Left ventricle myocardium inferior (tissue), 1 donor: ENCODE results near the gene NUDT14. TPM values are rescaled to one million over a fixed set of nuclear protein-coding genes. Genes with fewer than 3 reads are reported as not detected.

Experiments
- DNase-seq: peaks from one replicate; pipeline ENCODE4 v3.0.0-alpha.2; 2020
- H3K27ac ChIP-seq: fragments of 200-600 bp; replicated peaks from 2 replicates; pipeline ENCODE4 v1.8.0; 2021
- H3K27me3 ChIP-seq: fragments of 200-600 bp; 2 replicates; pipeline ENCODE4 v1.8.0; 2021; ENCODE audit warnings: low read depth
- H3K36me3 ChIP-seq: fragments of 200-600 bp; 2 replicates; pipeline ENCODE4 v1.8.0; 2021
- H3K4me1 ChIP-seq: fragments of 200-600 bp; 2 replicates; pipeline ENCODE4 v1.8.0; 2021
- H3K4me3 ChIP-seq: fragments of 200-600 bp; 2 replicates; pipeline ENCODE4 v1.8.0; 2021; ENCODE audit warnings: mild to moderate bottlenecking, moderate library complexity
- H3K9me3 ChIP-seq: fragments of 200-600 bp; replicated peaks from 2 replicates; pipeline ENCODE4 v1.8.0; 2021
- intact Hi-C: fragments of 100-400 bp; cut with micrococcal nuclease; formaldehyde crosslinking; loops from one replicate; pipeline ENCODE4 v1.11.0; 2022
- total RNA-seq: library from RNA; stranded (reverse); fragmentation: NEBNext Ultra II Directional; extraction: Animal tissue kit (Norgen Biotek cat#: 25700); gene quantifications from one replicate; pipeline ENCODE4 v1.2.1, GENCODE V29; 2021
- TF ChIP-seq, protein P1 (sequence below): fragments of 200-600 bp; IDR thresholded peaks from 2 replicates; pipeline ENCODE4 v1.8.0; 2021; ENCODE audit warnings: antibody characterized with exemption, mild to moderate bottlenecking, borderline replicate concordance
- donor health status: DM: no; HTN: yes; CAD: no; lungs with severe emphysema.

The NUDT14 gene
- total RNA-seq, 1 donor from 2014 or later = 22.9 TPM

DNA sequence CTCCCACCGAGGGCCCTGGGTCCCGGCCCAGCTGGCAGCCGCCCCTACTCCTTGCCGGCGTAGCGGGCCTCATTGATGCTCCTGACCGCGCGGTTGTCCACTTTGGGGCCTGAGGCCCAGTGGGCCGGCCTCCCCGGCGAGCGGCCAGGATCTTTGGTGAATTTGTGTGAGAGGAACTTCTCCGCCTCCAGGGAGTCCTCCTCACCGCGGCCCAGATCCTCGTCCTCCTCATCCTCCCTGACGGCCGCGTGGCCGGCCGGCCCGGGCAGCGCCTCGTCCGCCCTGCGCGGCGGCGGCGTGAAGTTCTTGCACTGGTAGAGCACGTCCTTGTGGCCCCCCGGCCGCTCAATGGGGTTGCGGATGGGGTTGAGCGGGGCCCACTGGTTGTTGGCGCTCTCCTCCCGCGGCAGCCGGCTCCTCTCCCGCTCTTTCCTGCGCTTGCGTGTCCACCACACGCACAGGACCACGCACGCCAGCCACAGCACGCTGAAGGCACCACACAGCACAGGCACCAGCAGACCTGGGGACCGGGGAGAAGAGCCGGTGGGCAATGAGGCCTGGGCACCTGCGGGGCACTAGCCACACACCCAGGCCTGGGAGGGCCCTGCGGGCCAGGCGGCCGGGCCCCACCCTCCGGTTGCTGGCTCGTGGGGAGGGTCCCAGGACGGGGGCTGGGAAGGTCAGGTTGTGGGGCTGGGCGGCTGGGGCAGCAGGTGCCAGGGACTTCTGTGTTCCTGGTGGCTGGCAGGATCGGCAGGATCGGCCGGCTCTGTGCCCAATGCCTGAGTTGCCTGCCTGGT is 38.3 kb downstream of the NUDT14 start:
- no peak overlapping the region for H3K4me3 ChIP-seq
- H3K9me3 ChIP-seq = peaks cover 26% of the 10 kb centered on the region
- H3K27me3 ChIP-seq = no peaks in the 10 kb centered on the region
- H3K4me1 ChIP-seq = no peaks in the 10 kb centered on the region
- H3K27ac ChIP-seq = no peak overlapping the region
- intact Hi-C loops = no loop called here
- TF ChIP-seq, protein P1, sequence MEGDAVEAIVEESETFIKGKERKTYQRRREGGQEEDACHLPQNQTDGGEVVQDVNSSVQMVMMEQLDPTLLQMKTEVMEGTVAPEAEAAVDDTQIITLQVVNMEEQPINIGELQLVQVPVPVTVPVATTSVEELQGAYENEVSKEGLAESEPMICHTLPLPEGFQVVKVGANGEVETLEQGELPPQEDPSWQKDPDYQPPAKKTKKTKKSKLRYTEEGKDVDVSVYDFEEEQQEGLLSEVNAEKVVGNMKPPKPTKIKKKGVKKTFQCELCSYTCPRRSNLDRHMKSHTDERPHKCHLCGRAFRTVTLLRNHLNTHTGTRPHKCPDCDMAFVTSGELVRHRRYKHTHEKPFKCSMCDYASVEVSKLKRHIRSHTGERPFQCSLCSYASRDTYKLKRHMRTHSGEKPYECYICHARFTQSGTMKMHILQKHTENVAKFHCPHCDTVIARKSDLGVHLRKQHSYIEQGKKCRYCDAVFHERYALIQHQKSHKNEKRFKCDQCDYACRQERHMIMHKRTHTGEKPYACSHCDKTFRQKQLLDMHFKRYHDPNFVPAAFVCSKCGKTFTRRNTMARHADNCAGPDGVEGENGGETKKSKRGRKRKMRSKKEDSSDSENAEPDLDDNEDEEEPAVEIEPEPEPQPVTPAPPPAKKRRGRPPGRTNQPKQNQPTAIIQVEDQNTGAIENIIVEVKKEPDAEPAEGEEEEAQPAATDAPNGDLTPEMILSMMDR = no peak
- H3K36me3 ChIP-seq = peaks cover 71% of the 10 kb centered on the region
- DNase-seq = no peak

DNA sequence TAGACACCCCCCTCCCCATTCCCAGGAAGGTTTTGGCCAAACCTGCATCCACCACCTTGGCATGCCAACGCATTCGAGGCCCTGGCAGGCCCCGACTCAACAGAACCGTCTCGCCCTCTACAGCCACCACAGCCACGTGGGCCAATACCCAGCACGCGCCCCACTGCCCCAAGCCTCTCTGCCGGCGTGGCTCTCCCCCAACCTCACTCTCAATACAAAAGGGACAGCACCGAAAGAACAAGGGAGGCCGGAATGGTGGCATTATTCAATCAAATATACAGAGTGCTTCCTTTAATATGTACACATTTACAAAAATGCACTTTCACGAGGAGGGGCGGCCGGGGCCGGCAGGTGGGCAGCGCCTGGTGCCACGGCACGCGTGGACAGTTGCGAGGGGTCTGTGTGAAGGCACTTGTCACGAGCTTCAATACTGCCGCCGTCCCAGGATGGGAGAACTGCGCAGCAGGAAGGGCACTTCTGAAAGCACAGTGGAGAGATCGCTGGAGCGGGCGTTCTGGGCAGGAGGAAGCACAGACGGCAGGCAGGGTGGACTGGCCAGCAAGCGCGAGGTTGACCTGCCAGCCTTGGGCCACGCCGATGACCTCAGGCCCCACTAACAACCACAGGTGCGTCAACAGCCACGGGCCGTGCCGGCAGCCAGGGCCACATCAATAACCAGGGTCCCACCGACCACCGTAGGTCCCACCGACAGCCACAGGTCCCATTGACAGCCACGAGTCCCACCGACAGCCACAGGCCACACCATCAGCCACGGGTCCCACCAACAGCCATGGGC is 39.4 kb downstream of the NUDT14 start:
- Histone ChIP-seq H3K36me3 (peaks cover 59% of the 10 kb centered on the region), H3K4me3 (no peak overlapping the region), H3K27me3 (no peaks in the 10 kb centered on the region), H3K27ac (no peak overlapping the region), H3K9me3 (peaks cover 26% of the 10 kb centered on the region), H3K4me1 (no peaks in the 10 kb centered on the region)
- DNase-seq = no peak
- TF ChIP-seq, protein P1 = no peak
- intact Hi-C loops = no loop called here

DNA sequence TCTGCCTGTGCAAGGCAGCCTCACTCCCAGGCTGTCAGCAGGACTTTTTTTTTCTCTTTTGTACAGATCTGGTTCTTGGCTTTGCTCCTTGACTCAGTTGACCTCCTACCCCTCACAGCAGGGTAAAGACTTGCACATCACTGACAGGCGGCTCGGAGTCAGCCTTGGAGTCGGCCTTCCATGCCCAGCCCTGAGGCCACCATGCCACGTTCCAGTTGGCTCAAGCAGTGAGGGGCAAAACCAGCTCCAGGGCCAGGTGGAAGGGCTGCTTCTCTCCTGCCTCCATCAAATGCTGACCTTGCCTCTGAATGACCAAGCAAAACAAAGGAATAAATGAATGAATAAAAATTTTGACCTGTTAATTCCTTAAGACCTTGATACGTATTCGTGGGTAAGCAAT is 40.1 kb downstream of the NUDT14 start:
- Histone ChIP-seq H3K36me3 (peaks cover 53% of the 10 kb centered on the region), H3K4me3 (no peak overlapping the region), H3K27ac (no peak overlapping the region), H3K27me3 (no peaks in the 10 kb centered on the region), H3K9me3 (peaks cover 26% of the 10 kb centered on the region), H3K4me1 (no peaks in the 10 kb centered on the region)
- no peak for DNase-seq
- TF ChIP-seq, protein P1 = no peak
- intact Hi-C loops = no loop called here

DNA sequence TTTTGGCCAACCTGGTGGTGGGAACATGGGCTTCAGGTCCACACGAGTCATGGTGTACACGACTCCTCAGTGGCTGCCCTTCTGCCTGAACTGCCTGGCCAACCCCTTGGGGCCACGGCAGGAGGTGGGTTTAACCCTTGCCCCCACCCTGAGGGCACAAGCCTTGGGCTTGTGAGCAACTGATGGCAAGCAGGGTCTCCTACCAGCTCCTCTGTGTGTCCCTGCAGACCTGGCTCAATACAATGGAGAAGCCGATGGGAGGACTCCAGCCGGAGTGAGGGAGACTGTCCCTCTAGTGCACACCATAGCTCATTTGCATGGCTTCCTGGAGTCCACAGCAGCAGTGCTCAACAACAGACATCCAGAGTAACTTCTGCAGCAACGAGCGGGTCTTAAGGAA is 40.5 kb downstream of the NUDT14 start:
- H3K36me3 ChIP-seq = peaks cover 48% of the 10 kb centered on the region
- H3K27me3 ChIP-seq = no peaks in the 10 kb centered on the region
- DNase-seq = no peak
- H3K27ac ChIP-seq = no peak overlapping the region
- TF ChIP-seq, protein P1 = no peak
- intact Hi-C loops = no loop called here
- no peak overlapping the region for H3K4me3 ChIP-seq
- H3K9me3 ChIP-seq = peaks cover 26% of the 10 kb centered on the region
- H3K4me1 ChIP-seq = no peaks in the 10 kb centered on the region

DNA sequence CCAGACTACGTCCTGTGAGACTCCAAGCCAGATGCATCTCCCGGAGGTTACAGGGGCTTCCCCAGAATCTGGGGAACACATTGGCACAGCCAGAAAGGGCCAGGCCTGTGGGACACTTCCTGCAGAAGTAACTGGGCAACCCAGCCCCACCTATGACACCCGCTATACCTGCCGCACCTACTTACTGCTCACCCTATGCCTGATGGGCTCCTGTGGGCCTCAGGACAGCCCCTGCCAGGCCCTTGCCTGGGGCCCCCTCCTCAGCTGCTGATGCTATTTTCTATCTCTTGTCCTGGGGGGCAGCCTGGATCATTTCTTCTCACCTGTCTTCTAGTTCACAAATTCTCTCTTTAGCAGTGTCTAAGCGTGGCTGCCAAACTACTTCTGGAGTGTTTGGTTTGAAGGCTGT is 41.3 kb downstream of the NUDT14 start:
- TF ChIP-seq, protein P1 = no peak

More for the DNA sequence above, 41.3 kb downstream of the NUDT14 start:
- Histone ChIP-seq H3K27ac (no peak overlapping the region), H3K27me3 (no peaks in the 10 kb centered on the region), H3K4me3 (no peak overlapping the region), H3K4me1 (no peaks in the 10 kb centered on the region), H3K9me3 (peaks cover 26% of the 10 kb centered on the region), H3K36me3 (peaks cover 41% of the 10 kb centered on the region)
- intact Hi-C loops = no loop called here
- no peak for DNase-seq
